ENCODE data around the gene ARMCX1. TPM values are rescaled to one million over a fixed set of nuclear protein-coding genes. Genes with fewer than 3 reads are reported as not detected.

Gene ARMCX1
- 0.22 to 0.61 TPM (median 0.48 TPM) in 5 replicates for total RNA-seq (2022; extraction: Qiagen RNA extraction)

GRCh38 chrX:101550362-101550750 is at the start of gene ARMCX1:
Gene ARMCX1 (plus strand): TSS chrX:101550547. CDS start chrX:101552931, 2,384 bp downstream.

Other genes with a start within 250 kb of the ARMCX1 start
- 26.5 to 29.9 TPM (median 28.0 TPM) in 5 replicates for gene TIMM8A, start 201.8 kb upstream of the ARMCX1 start, total RNA-seq (2022; extraction: Qiagen RNA extraction)
- 0.07 to 0.26 TPM (median 0.18 TPM) in 5 replicates for gene BTK, start 164.4 kb upstream of the ARMCX1 start, total RNA-seq (2022; extraction: Qiagen RNA extraction)
- 2,449 to 2,973 TPM (median 2,526 TPM) in 5 replicates for gene RPL36A, start 159.5 kb upstream of the ARMCX1 start, total RNA-seq (2022; extraction: Qiagen RNA extraction)
- 160 to 197 TPM (median 177 TPM) in 5 replicates for gene GLA, start 142.6 kb upstream of the ARMCX1 start, total RNA-seq (2022; extraction: Qiagen RNA extraction)
- gene HNRNPH2, start 142.3 kb upstream of the ARMCX1 start, total RNA-seq (2022; extraction: Qiagen RNA extraction): 51.9 to 76.0 TPM (median 56.2 TPM) in 5 replicates
- gene ARMCX4, start 65.1 kb upstream of the ARMCX1 start, total RNA-seq (2022; extraction: Qiagen RNA extraction): 0.31 to 0.69 TPM (median 0.63 TPM) in 5 replicates
- 45.8 to 48.6 TPM (median 47.8 TPM) in 5 replicates for gene ARMCX6, start 67.5 kb downstream of the ARMCX1 start, total RNA-seq (2022; extraction: Qiagen RNA extraction)
- gene ARMCX3, start 72.6 kb downstream of the ARMCX1 start, total RNA-seq (2022; extraction: Qiagen RNA extraction): 16.5 to 30.2 TPM (median 20.7 TPM) in 5 replicates
- 0.05 to 0.16 TPM (median 0.07 TPM) in 4 of 5 replicates, not detected in the other for gene ARMCX2, start 109.3 kb downstream of the ARMCX1 start, total RNA-seq (2022; extraction: Qiagen RNA extraction)

All from A549 treated with Hydrocortisone at 1 μM for 4 hours (cell line).